HG03045 (cell line): ENCODE data around the gene CCDC33.

Experiments used
- ATAC-seq: cut with Tn5 transposase; IDR thresholded peaks from one replicate; pipeline ENCODE4 v1.9.1; 2021; ENCODE audit warnings: mild to moderate bottlenecking, moderate library complexity; ENCODE audit not compliant: unreplicated experiment

CCDC33 gene

DNA sequence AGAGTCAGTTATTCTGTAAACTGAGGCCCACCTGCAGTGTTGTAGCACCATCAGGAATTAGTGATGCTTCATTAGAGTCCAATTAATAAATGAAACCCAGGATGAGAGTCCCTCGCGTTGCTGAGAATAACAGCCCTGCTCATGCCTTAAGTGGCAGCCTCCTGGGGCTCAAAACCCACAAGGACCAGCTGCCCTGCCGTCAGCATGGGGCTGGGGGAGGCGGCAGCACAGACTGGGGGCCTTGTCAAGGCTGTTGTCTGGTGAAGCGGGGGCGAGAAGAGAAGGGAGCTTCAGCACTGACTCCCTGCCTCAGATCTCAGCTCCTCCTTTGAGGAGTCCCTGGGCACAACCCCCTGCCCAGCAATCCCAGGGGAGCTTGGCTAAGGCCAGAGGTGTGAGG, 21.0 kb downstream of the CCDC33 start:
- no peak for ATAC-seq

DNA sequence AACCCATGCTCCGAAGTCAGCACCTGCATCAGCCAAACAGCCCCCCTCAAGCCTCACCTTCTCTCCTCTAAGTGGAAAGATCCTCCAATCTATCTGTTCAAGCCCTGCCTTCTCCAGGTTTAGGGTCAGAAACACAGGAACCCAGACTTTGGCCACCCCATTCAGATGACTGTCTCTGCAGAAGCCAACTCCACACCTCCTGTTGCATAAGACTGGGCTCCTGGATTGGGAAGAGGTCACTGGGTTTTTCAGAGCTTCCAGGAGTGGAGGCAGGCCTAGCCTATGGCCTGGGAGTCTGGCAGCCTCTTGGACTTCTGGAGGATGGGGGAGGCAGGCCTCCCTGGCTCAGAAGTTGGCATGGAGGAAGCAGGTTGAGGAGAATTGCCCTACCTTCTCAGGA, 21.5 kb downstream of the CCDC33 start:
- no peak for ATAC-seq

DNA sequence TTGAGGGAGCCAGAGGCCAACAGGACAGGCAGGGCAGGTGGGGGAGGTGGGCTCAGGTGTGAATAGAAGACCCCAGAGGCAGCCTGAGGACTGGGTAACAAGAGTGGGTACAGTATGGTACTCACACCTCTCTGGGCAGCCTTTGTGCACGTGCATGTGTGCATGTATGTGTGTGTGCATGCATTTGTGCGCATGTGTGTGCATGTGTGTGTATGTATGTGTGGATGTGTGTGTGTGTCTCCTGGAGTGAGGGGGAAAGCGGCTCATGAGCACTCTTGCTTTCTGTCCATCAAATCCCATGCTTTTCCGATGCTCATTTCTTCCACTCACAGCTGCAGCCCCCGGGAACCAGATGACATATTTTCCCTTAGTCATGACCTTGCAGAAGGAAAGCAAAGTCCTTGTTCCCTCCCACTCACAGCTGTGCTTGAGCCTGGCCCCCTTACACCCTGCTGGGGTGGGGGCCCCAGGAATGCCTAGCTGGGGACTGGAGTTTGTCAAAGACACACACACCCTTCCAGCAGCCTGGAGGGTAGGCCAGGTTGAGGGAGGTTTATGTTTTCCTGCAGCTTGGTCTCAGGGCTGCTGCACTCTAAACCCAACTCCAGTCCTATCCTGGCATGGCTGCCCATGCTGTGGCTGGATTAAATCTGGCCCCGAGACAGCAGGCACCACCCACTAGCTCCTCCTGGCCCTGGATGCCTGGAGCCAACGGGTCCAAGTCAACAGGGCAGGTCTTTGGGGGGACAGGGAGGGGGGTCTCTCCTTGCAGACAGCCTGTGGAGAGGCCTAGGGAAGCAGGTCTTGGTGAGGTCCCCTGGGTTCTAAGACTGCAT, 22.5 kb downstream of the CCDC33 start:
- ATAC-seq, result no peak

DNA sequence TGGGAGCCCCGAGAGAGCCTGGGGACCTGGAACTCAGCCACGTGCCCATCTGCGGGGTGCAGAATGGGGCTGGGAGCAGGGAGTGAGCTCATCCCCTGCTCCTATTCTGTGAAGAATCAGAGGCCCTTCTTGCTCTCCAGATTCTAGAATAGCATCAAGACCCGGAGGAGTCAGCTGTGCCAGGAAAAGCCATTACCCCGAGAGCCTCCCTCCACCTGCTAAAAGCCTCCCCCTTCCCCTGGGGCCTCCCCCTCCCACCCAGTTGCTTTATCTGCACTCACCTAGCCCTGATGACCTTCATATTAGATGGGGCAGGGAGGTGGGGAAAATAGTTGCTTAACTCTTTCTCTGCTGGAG, 23.1 kb downstream of the CCDC33 start:
- ATAC-seq, result no peak

DNA sequence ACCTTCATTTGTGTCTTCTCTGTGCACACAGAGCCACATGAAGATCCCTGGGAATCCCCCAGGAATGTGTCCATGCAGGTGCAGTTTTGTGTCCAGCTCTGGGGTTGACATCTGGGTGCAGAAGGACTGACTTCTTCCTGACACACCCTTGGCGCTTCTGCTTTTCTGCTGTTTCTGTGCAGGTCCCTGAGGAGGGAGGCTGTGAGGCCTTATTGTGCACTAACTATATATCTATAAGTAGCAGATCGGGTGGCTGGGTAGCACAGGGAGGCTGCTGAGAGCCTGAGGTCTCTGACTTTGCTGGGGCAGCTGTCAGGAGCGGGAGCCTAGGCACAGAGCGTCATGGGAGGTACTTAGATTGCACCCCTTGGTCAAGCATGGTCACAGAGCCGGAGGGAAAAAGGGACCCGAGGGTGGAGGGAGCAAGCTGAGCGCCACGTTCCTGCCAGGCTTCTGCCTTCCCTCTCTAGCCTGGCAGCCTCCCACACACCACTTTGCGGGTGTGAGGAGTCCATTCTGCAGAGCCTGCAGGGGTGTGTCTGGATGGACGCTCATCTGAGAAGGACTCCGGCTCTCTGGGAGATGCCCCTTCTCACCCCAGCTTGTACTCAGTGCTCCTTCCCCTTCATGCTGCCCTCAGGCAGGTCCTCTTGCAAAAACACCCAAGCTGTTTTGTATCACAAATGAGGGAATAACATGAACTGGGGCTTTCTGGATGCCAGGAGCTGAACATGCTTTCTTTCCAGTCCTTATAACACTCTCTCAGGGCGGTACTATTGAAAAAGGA, 23.9 kb downstream of the CCDC33 start:
- ATAC-seq, result no peak

DNA sequence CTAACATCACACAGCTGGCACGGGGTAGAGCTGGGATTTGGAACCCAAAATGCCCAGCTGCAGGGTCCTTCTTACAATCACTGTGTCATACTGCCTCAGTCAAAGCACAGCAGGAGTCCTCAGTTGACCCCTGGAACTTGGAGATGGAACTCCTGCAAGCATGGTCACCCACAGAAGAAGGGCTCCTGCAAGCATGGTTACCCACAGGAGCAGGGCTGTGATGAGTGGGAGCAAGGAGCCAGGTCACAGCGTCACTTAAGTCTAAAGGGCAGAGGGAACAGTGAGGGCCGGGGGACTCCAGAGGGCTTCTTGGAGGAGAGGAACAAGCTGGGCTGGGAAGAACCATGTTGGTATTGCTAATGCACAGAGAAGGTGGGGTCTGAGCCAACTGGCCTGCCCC, 24.9 kb downstream of the CCDC33 start:
- no peak for ATAC-seq

DNA sequence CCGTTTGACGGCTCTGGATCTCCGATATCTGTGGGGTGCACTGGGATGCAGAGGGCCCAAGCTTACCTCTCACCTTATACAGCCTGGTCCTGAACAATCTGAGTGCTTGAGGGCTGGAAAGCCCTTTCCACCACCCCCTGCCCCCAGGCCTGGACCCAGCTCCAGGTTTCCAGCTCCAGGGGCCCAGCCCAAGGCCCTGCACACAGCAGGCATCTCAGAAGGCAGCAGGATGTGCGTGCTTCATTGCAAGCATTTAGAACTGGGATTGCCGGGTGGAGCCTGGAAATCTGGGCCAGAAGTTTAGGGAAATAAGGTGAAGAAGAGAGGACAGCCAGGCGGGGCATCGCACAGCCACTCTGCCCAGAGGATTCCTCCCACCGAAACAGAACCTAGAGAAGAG, 25.6 kb downstream of the CCDC33 start:
- no peak for ATAC-seq

DNA sequence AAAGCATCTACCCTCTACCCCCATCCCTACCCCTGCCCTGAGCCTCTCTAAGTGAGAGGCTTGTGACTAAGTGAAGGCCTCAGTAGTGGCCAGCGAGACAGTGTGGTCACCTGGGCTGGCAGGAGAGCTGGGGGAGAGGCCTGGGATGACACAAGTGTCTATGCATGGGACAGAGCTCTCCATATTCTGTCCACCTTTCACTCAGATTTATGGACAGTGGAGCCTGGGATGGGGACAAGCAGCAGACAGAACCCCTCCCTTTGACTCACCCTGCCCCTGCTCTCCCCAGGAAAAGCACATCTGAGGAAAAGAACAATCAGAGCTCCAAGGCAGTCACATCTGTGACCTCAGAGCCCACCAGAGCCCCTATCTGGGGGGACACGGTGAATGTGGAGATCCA, 26.0 kb downstream of the CCDC33 start:
- no peak for ATAC-seq

DNA sequence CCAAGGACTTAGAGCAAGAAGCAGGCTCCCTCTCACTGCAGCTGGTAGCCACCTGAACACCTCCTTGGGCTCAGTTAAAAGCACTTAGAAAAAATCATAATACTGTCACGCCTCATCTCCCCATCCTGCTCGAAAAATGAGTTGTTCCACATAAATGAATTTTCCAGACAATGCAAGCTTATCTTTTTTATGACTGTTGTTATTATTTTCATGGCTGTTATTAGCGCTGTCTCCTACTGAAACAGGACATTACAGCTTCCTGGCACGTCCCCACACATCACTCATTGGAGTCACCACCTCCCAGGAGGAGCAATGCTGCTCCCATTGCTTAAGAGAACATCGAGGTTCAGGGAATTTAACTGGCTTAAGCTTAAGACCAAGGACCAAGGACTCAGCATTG, 26.5 kb downstream of the CCDC33 start:
- no peak for ATAC-seq

DNA sequence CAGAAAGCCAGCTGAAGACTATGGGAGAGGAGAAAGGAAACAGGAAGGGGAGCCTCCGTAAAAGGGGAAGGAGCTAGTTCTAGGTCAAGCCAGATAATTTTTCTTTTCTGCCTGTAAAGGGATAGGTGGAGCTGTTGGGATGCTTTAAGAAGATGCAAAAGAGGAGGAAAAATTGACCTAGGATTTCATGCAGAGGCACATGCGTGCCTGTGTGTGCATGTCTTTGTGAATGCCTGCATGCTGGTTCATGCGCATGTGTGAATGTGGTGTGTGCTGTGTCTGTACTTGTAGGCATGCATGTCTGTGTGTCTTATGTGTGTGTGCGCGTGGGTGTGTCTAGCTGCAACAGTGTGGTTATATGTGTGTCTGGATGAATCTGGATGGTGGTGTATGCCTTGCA, 27.3 kb downstream of the CCDC33 start:
- no peak for ATAC-seq

DNA sequence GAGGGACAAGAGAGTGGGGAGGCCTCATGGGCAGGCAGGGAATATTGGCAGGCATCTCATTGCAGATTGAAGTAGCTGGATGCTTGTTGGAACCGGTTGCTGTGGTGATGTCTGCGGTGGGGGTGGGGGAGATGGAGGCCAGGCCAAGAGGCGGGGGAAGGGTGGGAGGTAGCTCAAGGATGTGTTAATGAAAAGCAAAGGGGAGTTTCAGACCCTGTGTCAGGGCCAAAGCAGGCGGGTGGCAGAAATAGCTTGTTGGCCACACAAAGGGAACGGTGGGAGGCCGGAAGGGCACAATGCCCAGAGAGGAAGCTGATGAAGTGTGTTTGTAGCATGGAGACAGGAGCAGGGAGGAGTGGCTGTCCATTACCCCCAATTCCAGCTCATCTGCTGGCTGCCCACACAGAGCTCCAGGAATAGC, 28.0 kb downstream of the CCDC33 start:
- ATAC-seq, result no peak

DNA sequence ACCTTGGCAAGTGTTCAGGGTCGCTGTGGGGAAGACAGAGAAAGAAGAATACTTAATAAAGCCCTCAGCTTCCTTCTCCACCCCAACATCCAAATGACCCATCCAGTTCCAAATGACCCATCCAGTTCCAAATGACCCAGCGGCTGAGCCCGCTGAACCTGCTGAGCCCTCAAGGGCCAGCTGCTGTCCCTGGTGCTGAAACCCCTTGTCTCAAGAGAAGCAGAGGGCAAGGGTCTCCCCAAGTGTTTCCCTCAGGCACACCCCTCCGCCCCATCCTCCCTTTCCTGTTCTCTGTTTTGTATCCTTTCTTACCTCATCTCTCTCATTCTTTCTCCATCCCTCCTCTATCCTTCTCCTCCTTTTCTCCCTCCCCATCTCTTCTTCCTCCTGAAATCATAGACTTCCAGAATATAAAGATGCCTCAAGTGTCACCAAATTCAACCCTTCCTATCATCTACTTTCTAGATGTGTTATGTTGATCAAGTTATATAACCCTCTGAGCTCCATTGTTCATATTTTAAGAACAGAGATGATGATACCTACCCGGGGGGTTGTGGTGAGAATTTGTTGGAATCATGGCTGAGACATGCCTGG, 29.0 kb downstream of the CCDC33 start:
- no peak for ATAC-seq

DNA sequence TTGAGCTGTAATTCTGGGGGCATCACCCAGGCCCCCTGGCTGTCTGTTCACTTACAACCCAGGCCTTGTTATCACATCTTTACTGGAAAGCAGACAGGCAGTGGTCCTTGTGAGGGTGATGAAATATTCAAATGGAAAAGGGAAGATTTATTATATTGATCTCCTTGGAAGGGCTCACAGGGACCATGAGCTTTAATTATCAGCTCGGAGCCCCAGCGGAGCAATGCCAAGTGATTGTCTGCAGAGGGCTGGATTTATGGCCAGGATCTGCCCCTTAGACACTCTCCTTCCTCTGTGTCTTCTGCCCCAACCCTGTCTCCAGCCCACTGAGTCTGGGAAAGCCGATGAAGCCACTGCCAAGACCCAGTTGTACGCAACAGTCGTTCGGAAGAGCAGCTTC, 31.9 kb downstream of the CCDC33 start:
- no peak for ATAC-seq

DNA sequence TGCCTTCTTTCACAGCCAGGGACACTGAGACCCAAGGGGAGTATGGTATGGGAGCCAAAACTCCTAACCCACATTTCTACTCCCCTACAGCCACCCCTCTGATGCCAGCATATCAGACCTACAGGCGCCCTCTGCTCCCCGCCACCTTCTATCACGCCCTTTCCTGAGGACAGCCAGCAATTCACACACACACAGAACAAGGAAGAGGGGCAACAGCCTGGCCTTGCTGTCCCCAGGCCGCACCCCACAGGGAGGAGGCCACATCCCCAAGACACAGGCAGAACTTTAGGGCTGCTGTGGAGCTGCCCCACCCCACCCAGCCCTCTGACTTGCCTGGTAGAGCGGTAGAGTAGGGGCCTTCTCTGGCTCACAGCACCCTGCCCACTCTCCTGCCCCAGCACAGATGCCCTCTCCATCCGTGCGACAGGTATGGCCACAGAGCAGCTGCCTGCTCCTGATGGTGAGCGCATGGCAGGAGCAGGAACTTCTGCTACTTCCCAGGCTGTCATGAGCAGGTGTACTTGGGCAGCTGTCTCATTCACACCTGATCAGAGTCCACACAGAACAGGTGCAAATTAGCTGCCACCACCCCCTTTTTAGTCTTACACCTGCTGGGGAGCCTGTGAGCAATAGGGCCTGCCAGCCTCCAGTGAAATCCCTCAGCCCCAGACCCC, 33.4 kb downstream of the CCDC33 start:
- no peak for ATAC-seq

DNA sequence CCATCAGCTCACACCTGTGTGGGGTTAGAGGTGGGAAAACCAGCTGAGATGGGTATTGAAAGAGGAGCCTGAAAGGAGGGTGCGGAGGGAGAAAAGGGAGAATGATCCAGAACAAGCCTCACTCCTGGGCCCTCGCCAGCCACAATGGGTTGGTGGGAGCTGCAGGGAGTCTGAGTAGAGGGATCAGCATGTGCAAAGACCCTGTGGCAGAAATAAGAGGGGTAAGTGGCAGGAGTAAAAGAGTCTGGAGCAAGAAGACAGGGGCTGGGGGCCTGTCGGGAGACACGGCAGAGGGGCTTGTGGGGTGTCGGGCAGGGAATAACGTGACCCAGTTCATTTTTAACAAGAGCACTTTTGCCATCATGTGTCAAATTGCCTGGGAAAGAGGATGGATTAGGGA, 34.0 kb downstream of the CCDC33 start:
- no peak for ATAC-seq

DNA sequence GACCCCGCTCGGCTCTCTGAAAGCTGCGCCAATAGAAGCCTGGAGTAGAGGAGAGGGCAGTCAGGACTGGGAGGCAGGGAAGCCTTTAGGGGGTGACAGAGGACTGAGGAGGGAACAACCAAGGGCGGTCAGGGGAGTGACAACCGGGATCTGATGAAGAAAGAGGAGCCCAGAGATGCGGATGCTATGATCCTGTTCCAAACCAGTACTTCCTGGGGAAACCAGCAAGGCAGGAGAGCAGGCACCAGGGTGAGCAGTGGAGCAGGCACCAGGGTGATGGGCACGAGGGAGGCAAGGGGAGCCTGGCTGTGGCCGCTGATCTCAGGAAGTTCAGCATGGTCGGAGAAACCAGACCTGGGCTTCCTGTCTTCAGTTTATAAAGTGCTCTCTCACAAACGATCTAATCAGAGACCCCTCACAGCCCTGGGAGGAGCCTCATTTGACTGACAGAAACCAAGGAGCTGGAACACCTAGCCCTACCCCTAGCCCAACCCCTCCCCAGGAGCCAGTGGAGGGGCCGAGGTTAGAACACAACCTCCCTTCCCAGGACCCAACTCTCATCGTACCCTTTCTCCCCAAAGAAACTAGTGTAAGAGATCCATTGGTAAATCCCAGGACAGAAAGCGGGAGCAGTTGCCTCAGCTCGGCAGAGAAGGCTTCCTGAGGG, 34.9 kb downstream of the CCDC33 start:
- no peak for ATAC-seq

DNA sequence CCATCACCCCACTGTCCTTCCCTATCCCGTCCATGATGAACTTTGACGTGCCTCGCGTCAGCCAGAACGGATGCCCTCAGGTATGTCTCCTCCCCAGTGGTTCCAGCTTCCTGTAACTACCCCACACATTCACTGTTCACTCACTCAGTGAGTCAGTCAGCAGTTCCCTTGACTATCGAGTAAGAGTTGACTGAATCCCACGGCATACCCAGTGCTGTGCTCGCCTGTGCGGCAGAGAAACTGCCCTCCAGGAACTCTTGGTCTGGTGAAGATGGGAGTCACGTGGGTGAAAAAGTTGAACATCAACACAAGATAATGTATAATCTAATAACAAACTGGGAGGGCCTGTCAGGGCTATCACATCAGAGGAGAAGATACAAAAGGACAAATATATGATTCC, 36.7 kb downstream of the CCDC33 start:
- no peak for ATAC-seq

DNA sequence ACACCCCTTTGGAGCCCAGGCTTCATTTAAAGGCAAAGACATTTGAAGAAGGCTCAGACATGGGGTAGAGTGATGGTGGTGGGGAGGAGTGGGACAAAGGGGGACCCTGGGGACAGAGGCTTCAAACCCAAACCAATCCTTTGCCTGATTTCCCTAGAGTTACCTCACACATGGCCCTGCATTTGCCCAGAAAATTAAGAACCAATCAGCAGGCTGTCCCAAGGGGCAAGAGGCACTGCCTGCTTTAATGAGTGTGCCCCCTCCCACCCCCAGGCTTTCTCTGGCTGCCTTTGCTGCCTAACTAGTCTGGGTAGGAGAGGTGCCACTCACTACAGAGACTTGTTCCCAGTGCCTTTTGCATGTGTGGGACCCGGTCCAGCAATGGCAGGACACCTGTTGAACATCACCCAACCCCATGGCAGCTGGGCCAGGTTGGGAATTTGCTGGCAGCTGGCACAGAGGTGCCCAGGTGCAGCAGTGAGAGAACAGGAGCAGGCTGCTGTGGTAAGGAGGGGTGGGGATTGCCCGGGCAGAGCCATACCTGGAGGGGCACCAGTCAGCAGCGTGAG, 38.4 kb downstream of the CCDC33 start:
- no peak for ATAC-seq

DNA sequence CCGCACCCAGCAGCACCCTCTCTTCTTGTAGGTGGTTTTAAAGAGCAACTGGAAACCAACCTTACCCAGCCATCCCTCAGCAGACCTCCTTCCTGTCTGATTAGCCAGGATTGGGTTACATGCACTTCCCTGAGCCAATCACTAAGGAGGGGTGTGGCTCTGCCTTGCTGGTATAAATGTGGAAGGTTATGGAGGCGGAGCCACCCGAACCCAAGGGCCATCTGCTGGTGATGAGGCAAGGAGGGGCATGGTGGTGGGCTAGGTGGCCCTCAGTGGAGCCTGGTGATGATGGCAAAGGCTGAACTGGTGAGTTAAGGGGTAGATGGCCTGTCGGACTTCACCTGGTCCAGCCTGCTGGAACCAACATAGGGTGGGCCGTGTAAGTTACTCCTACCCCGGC, 39.8 kb downstream of the CCDC33 start:
- ATAC-seq, result no peak

DNA sequence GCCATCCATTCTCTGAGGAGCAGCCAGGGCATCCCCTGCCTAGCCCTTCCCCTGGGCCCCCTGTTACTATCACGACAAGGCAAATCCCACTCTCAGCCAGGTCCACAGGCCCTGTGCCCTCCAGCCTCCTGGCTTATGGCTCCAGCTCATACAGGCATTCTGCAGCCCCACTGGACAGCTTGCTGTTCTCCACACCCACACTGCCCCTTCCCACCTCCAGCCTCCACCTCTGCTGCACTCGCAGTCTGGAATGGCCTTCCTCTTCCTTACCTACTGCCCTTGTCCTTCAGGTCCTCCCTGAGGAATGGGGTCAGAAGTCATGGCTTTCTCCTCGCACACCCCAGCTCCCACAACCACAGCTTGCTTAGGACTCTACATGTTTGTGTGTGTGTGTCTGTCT, 40.4 kb downstream of the CCDC33 start:
- ATAC-seq, result no peak
